Left kidney (tissue), 2 donors: ENCODE data around the gene SLC37A1. TPM values are rescaled to one million over a fixed set of nuclear protein-coding genes. Genes with fewer than 3 reads are reported as not detected.

Experiments
- DNase-seq: peaks from one replicate; pipeline ENCODE4 v3.0.0-alpha.2; 2013
- polyA plus RNA-seq: library from polyadenylated mRNA; unstranded; fragments of 120-200 nt; gene quantifications from one replicate; pipeline ENCODE4 v1.2.1, GENCODE V29; 2013; ENCODE audit not compliant: insufficient read length

The SLC37A1 gene
- polyA plus RNA-seq, 1 donor = 8.0 TPM

DNA sequence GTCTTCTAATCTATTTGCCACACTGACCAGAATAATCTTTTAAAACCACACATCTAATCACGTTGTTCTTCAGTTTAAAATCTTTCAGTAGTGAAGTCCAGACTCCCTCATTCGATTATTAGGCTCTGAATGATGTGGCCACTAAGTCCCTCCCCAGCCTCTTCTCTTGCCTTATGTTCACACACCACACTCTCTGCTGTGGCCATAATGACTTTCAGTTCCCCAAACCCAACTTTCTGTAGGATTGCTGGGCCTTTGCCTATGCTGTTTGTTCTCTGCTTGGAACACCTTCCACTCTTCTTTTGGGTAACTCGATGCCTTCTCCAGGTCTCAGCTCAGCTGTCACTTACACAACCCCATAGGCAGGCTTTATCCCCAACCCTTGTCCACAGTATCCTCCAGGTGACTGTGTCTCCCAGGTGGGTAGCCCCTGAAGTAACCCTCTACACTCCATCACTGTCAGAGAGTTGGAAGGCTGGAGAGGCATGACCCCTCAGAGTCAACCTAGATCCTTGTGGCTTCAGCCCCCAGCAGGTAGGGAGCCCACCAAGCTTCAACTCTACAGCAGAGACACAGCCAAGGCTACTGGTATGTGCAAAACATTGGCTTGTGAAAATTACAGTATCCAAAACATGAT lies 8.4 kb upstream of the SLC37A1 start:
- no peak for DNase-seq

DNA sequence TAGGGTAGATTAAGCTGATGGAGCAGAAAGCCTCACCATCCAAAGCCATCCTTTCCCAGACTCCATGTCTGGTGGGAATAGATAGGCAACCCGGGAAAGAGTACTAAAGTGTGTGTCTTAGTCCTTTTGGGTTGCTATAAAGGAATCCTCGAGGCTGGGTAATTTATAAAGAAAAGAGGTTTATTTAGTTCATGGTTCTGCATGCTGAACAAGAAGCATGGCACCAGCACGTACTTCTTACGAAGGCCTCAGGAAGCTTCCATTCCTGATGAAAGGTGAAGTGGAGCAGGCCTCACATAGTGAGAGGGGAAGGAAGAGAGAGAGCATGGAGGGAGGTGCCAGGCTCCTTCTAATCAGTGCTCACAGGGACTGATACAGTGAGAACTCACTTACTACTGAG lies 6.2 kb upstream of the SLC37A1 start:
- no peak for DNase-seq

GRCh38 chr21:42508371-42508770 lies 5.3 kb upstream of the SLC37A1 start:
- no peak for DNase-seq

GRCh38 chr21:42509244-42509643 lies 4.4 kb upstream of the SLC37A1 start:
- no peak for DNase-seq

GRCh38 chr21:42512346-42513034 lies 1.2 kb upstream of the SLC37A1 start:
- no peak for DNase-seq

- no peak for DNase-seq
Observed at GRCh38 chr21:42513985-42514882, 582 bp downstream of the SLC37A1 start.

GRCh38 chr21:42514883-42515228 lies 1.2 kb downstream of the SLC37A1 start:
- DNase-seq = no peak

GRCh38 chr21:42515708-42516502 lies 2.3 kb downstream of the SLC37A1 start:
- DNase-seq = no peak

DNA sequence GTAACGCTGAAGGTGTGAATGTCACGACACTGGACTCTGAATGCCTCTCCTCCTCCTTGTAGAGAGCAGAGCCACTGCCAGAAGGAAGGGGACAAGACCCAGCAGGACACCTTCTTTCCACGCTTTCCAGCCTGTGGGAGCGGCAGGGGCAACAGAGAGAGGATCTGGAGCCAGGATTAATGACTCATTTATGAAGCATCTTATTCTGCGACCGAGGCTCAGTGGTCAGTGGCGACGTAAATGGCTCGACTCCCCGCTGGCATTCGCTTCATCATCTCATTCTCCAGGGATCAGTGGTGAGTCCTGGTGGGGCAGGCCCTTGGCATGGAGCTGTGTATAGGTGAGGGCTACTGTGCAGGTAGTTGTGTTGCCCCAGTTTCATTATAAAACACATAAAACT lies 4.6 kb downstream of the SLC37A1 start:
- DNase-seq = no peak

DNA sequence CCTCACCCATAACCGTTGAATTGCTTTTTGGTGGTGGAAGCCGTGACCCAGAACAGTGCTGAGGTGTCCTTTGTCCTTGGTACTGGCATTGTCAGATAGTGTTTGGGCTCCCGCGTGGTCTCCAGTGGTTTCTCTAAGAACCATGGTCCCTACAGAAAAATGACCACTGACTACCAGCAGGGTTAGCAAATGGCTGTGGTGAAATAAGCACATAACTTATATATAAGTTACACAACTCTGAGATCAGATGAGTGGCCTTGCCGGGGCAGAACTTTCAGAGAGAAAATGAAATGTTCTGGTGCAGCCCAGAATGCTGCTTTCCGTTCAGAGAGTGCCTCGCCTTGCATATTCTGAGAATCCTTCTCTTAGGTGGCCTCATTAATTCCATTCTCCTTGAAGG lies 5.0 kb downstream of the SLC37A1 start:
- DNase-seq = no peak

DNA sequence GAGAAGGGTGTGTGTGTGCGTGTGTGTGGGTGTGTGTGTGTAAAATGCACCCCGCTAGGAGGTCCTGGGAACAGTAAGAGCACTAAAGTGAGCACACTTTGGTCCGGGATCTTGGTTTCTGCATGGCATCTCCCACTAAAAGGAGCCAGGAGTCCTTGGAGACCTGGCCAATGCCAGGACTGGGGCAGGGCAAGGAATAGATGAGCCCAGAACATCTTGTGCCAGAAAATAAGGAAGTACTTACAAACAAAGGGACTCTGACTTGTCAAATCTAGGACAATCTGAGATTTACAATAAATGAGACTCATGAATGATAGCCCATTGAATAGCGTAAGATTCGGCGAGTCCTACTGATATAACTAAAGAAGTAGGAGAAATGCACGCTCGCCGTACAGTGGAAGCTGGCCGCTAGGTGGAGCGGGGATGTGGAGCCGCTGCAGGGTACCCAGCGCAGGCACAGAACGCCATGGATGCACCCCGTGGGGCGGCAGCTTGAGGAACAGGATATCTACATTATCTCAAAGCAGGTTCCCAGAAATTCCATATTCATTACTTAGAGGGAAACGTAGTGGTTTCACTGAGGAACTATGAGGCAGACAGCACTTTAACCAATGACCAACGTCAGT lies 7.1 kb downstream of the SLC37A1 start:
- DNase-seq = no peak

- no peak for DNase-seq
Observed at GRCh38 chr21:42521384-42521783, 7.7 kb downstream of the SLC37A1 start.

GRCh38 chr21:42521805-42522204 lies 8.2 kb downstream of the SLC37A1 start:
- no peak for DNase-seq

DNA sequence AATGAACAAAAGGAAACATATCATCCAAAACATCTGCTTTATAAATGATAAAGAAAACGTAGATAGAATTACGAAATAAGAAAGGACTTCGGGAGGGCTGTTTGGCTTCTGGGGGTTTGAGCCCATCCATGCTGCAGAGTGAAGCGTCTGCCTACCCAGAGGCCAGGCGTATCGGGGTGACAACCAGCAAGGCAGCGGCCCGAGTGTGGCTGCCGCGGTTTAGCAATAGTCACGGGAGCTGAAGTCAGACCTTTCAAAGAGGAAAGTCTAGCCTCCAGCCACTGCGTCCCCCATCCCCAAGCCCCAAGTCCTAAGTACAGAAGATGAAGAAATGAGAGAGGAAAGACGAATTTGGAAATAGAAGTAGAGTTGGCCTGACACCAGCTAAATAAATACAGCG lies 8.6 kb downstream of the SLC37A1 start:
- no peak for DNase-seq

- DNase-seq = no peak
Observed at GRCh38 chr21:42522771-42523170, 9.1 kb downstream of the SLC37A1 start.

GRCh38 chr21:42523211-42523610 lies 9.6 kb downstream of the SLC37A1 start:
- DNase-seq = no peak

- DNase-seq = no peak
Observed at GRCh38 chr21:42523941-42524340, 10.3 kb downstream of the SLC37A1 start.

DNA sequence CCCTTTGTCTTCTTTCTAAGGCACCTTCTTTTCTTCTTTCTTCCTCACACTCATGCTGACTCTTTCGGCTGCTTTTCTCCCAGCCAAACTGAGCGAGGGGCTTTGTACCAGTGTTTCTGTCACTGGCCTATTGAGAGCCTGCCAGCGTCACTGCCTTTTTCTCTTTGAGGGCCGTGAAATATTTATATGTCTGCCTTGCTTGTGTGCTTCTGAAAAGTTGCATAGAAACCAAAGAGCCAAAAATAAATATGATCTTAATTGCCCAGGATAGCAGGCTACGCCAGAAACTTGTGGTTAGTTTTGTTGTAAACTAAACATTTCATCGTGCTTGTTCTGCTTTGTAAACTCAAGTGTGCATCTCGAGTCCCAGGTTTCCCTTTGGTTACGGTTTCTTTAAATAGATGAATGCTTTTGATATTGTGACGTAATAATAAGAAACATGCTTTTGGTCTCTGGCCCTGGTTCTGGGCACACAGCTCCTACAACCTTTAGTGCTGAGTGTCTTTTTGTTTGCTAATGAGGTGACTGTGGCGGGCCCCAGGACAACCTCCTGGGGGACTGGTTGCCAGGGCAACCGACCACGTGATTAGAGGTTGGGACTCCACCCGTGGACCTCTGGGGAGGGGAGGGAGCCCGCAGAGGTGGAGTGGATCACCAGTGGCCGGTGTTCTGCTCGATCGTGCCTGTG lies 10.8 kb downstream of the SLC37A1 start:
- DNase-seq = no peak

DNA sequence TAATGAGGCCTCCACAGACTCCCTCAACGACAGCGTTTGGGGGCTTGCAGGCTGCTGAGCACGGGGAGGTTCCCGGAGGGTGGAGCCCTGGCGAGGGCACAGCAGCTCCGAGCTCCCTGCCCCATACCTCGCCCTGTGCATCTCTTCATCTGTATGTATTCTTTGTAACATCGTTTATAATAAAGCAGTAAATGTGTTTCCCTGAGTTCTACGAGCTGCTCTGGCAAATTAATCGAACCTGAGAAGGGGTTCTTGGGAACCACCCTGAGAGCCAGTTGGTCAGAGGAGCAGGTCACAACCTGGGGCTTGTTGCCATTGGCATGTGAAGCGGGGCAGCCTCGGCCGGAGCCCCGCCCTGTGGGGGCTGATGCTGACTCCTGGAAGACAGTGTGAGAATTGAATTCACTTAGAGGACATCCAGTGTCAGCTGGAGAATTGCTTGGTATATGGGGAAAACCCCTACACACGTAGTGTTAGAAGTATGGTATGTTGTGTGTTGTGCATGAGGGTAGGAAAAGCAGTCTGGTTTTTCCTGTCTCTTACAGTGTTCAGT lies 11.5 kb downstream of the SLC37A1 start:
- DNase-seq = no peak

GRCh38 chr21:42525676-42526378 lies 12.2 kb downstream of the SLC37A1 start:
- no peak for DNase-seq
